Activated naive CD4-positive, alpha-beta T cell treated with anti-CD3 and anti-CD28 coated beads, Interleukin-2, amount 50 U/mL, for 24 hours (primary cell): ENCODE data around the gene PSD4.

ENCODE experiments used
- H3K27ac Mint-ChIP-seq: one replicate; pipeline ENCODE4 v1.8.0; 2021; ENCODE audit warnings: mild to moderate bottlenecking, mixed read lengths
- H3K27me3 Mint-ChIP-seq: one replicate; pipeline ENCODE4 v1.8.0; 2021; ENCODE audit warnings: mixed read lengths
- H3K36me3 Mint-ChIP-seq: one replicate; pipeline ENCODE4 v1.8.0; 2021; ENCODE audit warnings: mixed read lengths
- H3K4me1 Mint-ChIP-seq: one replicate; pipeline ENCODE4 v1.8.0; 2021; ENCODE audit warnings: mixed read lengths
- H3K4me3 Mint-ChIP-seq: one replicate; pipeline ENCODE4 v1.8.0; 2021; ENCODE audit warnings: mild to moderate bottlenecking, mixed read lengths
- H3K9me3 Mint-ChIP-seq: one replicate; pipeline ENCODE4 v1.8.0; 2021; ENCODE audit warnings: mixed read lengths

Gene PSD4

GRCh38 chr2:113172721-113173541 lies 840 bp upstream of the PSD4 start:
- peak overlapping the region; percentile 89 for H3K4me3 Mint-ChIP-seq
- H3K9me3 Mint-ChIP-seq, result peaks cover 4% of the 10 kb centered on the region
- H3K36me3 Mint-ChIP-seq, result peaks cover 13% of the 10 kb centered on the region
- peak overlapping the region; percentile 95 for H3K27ac Mint-ChIP-seq
- H3K27me3 Mint-ChIP-seq, result no peaks in the 10 kb centered on the region
- peaks cover 74% of the 10 kb centered on the region for H3K4me1 Mint-ChIP-seq

GRCh38 chr2:113174376-113174750 lies 592 bp downstream of the PSD4 start:
- Mint-ChIP-seq H3K27me3 (no peaks in the 10 kb centered on the region), H3K9me3 (peaks cover 4% of the 10 kb centered on the region), H3K27ac (peak overlapping the region; percentile 95), H3K36me3 (peaks cover 17% of the 10 kb centered on the region), H3K4me3 (peak overlapping the region; percentile 89), H3K4me1 (peaks cover 74% of the 10 kb centered on the region)

DNA sequence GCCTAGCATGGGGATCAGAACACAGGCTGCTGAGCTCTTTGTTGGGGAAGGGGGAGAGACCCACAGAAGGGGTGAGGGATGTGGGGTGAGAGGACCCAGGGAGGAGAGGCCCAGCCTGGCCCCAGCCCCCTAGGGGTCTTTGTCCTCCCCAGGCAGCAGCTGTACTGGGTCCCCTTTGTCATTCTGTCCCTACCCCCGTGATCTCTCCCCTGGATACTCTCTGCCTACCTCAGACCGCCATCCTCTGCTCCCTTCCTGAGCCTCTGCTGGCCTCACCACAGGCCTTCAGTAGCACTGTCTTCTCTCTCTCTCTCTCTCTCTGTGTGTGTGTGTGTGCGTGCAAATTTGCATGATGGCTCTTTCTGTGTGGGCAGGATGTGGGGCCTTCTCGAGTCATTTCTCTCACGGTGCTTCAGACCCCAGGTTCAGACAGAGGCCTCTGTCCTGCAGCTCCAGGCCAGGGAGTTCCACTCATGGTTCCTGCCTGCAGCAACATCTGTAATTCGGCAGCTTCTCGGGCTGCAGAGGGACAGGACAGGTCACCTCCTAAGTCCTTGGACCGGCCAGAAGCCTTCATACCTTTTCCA lies 1.4 kb downstream of the PSD4 start:
- Mint-ChIP-seq H3K36me3 (peaks cover 14% of the 10 kb centered on the region), H3K27ac (peak overlapping the region; percentile 95), H3K4me1 (peaks cover 75% of the 10 kb centered on the region), H3K27me3 (no peaks in the 10 kb centered on the region), H3K9me3 (peaks cover 4% of the 10 kb centered on the region), H3K4me3 (peak overlapping the region; percentile 89)

GRCh38 chr2:113175736-113176695 lies 2.2 kb downstream of the PSD4 start:
- H3K27ac Mint-ChIP-seq, result peak overlapping the region; percentile 88
- peaks cover 3% of the 10 kb centered on the region for H3K9me3 Mint-ChIP-seq
- no peaks in the 10 kb centered on the region for H3K27me3 Mint-ChIP-seq
- H3K4me3 Mint-ChIP-seq, result peak overlapping the region; percentile 89
- peaks cover 14% of the 10 kb centered on the region for H3K36me3 Mint-ChIP-seq
- H3K4me1 Mint-ChIP-seq, result peaks cover 82% of the 10 kb centered on the region

GRCh38 chr2:113176696-113177355 lies 3.1 kb downstream of the PSD4 start:
- Mint-ChIP-seq H3K36me3 (peaks cover 11% of the 10 kb centered on the region), H3K27me3 (no peaks in the 10 kb centered on the region), H3K4me1 (peaks cover 82% of the 10 kb centered on the region)

GRCh38 chr2:113178069-113178746 lies 4.4 kb downstream of the PSD4 start:
- H3K27me3 Mint-ChIP-seq, result no peaks in the 10 kb centered on the region
- peaks cover 11% of the 10 kb centered on the region for H3K36me3 Mint-ChIP-seq
- H3K4me3 Mint-ChIP-seq, result peak overlapping the region; percentile 51
- no peaks in the 10 kb centered on the region for H3K9me3 Mint-ChIP-seq
- H3K4me1 Mint-ChIP-seq, result peaks cover 80% of the 10 kb centered on the region
- peak overlapping the region; percentile 86 for H3K27ac Mint-ChIP-seq

More at GRCh38 chr2:113176696-113177355, 3.1 kb downstream of the PSD4 start:
- no peaks in the 10 kb centered on the region for H3K9me3 Mint-ChIP-seq
- H3K27ac Mint-ChIP-seq, result peak overlapping the region; percentile 88
- peak overlapping the region; percentile 89 for H3K4me3 Mint-ChIP-seq

DNA sequence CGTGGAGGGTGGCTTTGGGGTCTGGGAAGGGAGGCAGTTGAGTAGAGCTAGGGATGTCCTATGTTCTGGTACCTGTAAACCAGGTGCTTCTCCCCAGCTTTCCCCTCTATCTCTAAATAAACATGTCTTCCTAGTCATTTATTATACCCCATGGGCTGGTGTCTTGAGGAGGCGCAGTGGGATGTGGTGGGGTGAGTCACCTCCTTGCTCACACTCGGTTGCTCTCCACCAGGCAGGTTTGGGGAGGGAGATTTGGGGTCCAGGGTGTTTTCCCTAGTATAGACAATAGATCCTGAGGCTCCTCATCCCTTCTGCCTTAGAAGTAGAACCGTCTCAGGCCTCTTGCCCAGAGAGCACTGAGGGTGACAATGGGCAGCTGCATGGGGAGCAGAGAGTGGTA lies 5.1 kb downstream of the PSD4 start:
- peak overlapping the region; percentile 51 for H3K4me3 Mint-ChIP-seq
- peaks cover 15% of the 10 kb centered on the region for H3K36me3 Mint-ChIP-seq
- H3K4me1 Mint-ChIP-seq, result peaks cover 80% of the 10 kb centered on the region
- H3K27ac Mint-ChIP-seq, result peak overlapping the region; percentile 86
- H3K9me3 Mint-ChIP-seq, result no peaks in the 10 kb centered on the region
- H3K27me3 Mint-ChIP-seq, result no peaks in the 10 kb centered on the region

- H3K4me1 Mint-ChIP-seq, result peaks cover 82% of the 10 kb centered on the region
- peak overlapping the region; percentile 51 for H3K4me3 Mint-ChIP-seq
- no peaks in the 10 kb centered on the region for H3K27me3 Mint-ChIP-seq
- H3K27ac Mint-ChIP-seq, result peak overlapping the region; percentile 84
- H3K36me3 Mint-ChIP-seq, result peaks cover 16% of the 10 kb centered on the region
- no peaks in the 10 kb centered on the region for H3K9me3 Mint-ChIP-seq
Measured at GRCh38 chr2:113179446-113180045, 5.8 kb downstream of the PSD4 start.

DNA sequence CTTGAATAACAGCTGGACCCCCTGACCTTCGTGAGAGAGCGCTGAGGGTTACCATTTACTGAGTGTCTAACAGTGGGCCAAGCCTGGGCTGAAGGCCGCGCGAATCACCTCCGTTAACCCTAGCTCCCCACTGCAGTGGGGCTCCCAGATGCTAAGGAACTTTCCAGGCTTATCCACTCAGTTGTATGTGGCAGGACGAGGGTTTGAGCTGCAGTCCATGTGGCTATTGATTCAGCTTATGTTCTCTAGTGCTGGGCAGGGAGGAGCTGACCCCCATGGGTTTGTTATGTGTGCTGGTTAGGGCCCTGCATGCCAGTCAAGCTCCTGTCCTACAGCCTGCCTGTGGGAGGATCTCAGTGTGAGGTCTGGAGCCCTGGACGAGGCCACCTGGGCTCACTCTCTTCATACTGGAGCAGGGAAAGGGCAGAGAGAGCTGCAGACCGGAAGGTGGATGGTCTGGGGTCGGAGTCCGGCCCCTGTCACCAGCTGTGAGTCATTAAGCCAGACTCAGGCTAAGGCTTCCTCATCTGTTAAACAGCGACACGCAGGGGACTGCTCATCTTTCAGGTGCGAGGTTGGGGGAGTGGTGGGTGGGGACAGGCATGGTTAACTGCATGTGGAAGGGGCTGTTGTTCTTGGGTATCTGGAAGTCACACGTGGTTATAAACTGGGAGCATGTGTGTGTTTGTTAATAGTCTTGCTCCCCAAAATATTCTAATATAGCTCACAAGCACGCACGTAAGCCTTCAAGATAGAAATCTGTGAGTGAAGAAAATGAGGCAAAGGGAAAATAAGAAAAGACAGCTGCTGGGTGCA lies 6.6 kb downstream of the PSD4 start:
- peaks cover 16% of the 10 kb centered on the region for H3K36me3 Mint-ChIP-seq
- peak overlapping the region; percentile 73 for H3K4me3 Mint-ChIP-seq
- H3K9me3 Mint-ChIP-seq, result no peaks in the 10 kb centered on the region
- no peaks in the 10 kb centered on the region for H3K27me3 Mint-ChIP-seq
- peaks cover 87% of the 10 kb centered on the region for H3K4me1 Mint-ChIP-seq
- peak overlapping the region; percentile 91 for H3K27ac Mint-ChIP-seq

- Mint-ChIP-seq H3K9me3 (no peaks in the 10 kb centered on the region), H3K27ac (peak overlapping the region; percentile 91), H3K36me3 (peaks cover 14% of the 10 kb centered on the region), H3K4me1 (peaks cover 93% of the 10 kb centered on the region), H3K4me3 (peak overlapping the region; percentile 27), H3K27me3 (no peaks in the 10 kb centered on the region)
Measured at GRCh38 chr2:113181258-113182051, 7.7 kb downstream of the PSD4 start.

DNA sequence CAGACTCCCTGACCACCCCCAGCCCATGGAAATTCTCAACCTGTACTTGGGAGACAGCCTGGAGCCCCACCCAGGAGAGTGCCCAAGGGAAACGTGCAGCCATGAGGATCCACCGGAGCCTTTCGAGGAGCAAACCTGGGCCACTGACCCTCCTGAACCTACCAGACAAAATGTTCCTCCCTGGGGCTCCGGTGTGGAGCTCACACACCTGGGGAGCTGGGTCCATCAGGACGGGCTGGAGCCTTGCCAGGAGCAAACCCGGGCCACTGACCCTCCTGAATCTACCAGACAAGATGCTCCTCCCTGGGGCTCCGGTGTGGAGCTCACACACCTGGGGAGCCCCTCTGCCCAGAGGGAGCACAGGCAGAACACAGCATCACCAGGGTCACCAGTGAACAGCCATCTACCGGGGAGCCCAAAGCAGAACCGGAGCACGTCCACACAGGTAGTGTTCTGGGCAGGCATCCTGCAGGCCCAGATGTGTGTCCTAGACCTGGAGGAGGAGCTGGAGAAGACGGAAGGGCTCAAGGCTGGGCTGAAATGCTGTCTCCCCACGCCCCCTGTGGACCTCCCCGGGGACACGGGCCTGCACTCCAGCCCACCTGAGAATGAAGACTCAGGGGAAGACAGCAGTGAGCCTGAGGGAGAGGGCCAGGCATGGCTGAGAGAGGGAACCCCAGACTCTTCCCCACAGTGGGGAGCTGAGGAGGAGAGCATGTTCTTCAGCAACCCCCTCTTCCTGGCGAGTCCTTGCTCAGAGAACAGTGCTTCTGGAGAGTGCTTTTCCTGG lies 8.9 kb downstream of the PSD4 start:
- Mint-ChIP-seq H3K4me3 (no peak overlapping the region), H3K4me1 (peaks cover 90% of the 10 kb centered on the region), H3K27ac (peak overlapping the region; percentile 85), H3K27me3 (no peaks in the 10 kb centered on the region), H3K36me3 (peaks cover 11% of the 10 kb centered on the region), H3K9me3 (no peaks in the 10 kb centered on the region)

DNA sequence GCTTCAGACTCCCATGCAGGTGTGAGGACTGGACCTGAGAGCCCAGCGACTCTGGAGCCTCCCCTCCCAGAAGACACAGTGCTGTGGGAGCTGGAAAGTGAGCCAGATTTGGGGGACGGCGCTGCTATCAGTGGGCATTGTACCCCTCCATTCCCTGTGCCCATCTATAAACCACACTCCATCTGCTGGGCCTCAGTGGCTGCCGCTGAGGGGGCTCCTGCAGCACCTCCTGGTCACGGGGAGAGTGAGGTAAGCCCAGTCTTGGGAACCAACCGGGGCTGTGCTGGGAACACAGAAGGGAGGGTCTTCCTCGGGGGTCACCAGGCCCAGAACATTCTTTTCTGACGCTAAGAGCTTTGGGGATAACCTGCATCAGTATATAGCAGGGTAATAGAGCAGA lies 9.5 kb downstream of the PSD4 start:
- H3K36me3 Mint-ChIP-seq, result peaks cover 12% of the 10 kb centered on the region
- peak overlapping the region; percentile 85 for H3K27ac Mint-ChIP-seq
- no peak overlapping the region for H3K4me3 Mint-ChIP-seq
- H3K9me3 Mint-ChIP-seq, result no peaks in the 10 kb centered on the region
- peaks cover 87% of the 10 kb centered on the region for H3K4me1 Mint-ChIP-seq
- no peaks in the 10 kb centered on the region for H3K27me3 Mint-ChIP-seq
